H9 (cell line): ENCODE results near the gene FAIM2. TPM values are rescaled to one million over a fixed set of nuclear protein-coding genes. Genes with fewer than 3 reads are reported as not detected.

Experiments
- DNase-seq: peaks from one replicate; pipeline ENCODE4 v3.0.0-alpha.2; 2017
- H2AFZ ChIP-seq: one replicate; pipeline ENCODE4 v1.6.1; 2013; ENCODE audit warnings: mild to moderate bottlenecking, low read length, control low read depth, moderate library complexity
- H2AK5ac ChIP-seq: 2 replicates; pipeline ENCODE4 v1.6.1; 2013; ENCODE audit warnings: low read length, control low read depth, mixed read lengths; ENCODE audit not compliant: insufficient read length
- H2BK120ac ChIP-seq: one replicate; pipeline ENCODE4 v1.6.1; 2013; ENCODE audit warnings: low read depth, mild to moderate bottlenecking, low read length, control low read depth, inconsistent platforms; ENCODE audit not compliant: poor library complexity, severe bottlenecking
- H2BK12ac ChIP-seq: 2 replicates; pipeline ENCODE4 v1.6.1; 2013; ENCODE audit warnings: low read length, control low read depth, mixed read lengths, low read depth; ENCODE audit not compliant: insufficient read length
- H2BK15ac ChIP-seq: 2 replicates; pipeline ENCODE4 v1.6.1; 2013; ENCODE audit warnings: low read depth, low read length, control low read depth
- H2BK20ac ChIP-seq: one replicate; pipeline ENCODE4 v1.6.1; 2013; ENCODE audit warnings: low read depth, mild to moderate bottlenecking, low read length, control low read depth, inconsistent platforms; ENCODE audit not compliant: poor library complexity, severe bottlenecking
- H2BK5ac ChIP-seq: 2 replicates; pipeline ENCODE4 v1.6.1; 2013; ENCODE audit warnings: low read length, control low read depth, mixed read lengths; ENCODE audit not compliant: insufficient read length
- H3K14ac ChIP-seq: 2 replicates; pipeline ENCODE4 v1.6.1; 2013; ENCODE audit warnings: low read length, control low read depth; ENCODE audit not compliant: insufficient read depth
- H3K18ac ChIP-seq: 2 replicates; pipeline ENCODE4 v1.6.1; 2013; ENCODE audit warnings: low read depth, mild to moderate bottlenecking, mixed read lengths, low read length, control low read depth; ENCODE audit not compliant: insufficient read length
- H3K23ac ChIP-seq: 2 replicates; pipeline ENCODE4 v1.6.1; 2013; ENCODE audit warnings: low read length, control low read depth, mixed read lengths, low read depth; ENCODE audit not compliant: insufficient read length
- H3K23me2 ChIP-seq: 2 replicates; pipeline ENCODE4 v1.6.1; 2013; ENCODE audit warnings: low read depth, mild to moderate bottlenecking, mixed read lengths, low read length, control low read depth; ENCODE audit not compliant: insufficient read length, poor library complexity, severe bottlenecking
- H3K27ac ChIP-seq: 2 replicates; pipeline ENCODE4 v1.5.1; 2013; ENCODE audit warnings: low read length, control low read depth, mixed read lengths, low read depth; ENCODE audit not compliant: insufficient read length
- H3K27me3 ChIP-seq: 2 replicates; pipeline ENCODE4 v1.6.1; 2013; ENCODE audit warnings: low read length, control low read depth, inconsistent platforms; ENCODE audit not compliant: insufficient read depth
- H3K4ac ChIP-seq: 2 replicates; pipeline ENCODE4 v1.6.1; 2013; ENCODE audit warnings: low read depth, mild to moderate bottlenecking, control low read depth, inconsistent platforms, low read length, moderate library complexity
- H3K4me1 ChIP-seq: 2 replicates; pipeline ENCODE4 v1.6.1; 2013; ENCODE audit warnings: low read length, control low read depth, inconsistent platforms; ENCODE audit not compliant: insufficient read depth
- H3K4me2 ChIP-seq: 2 replicates; pipeline ENCODE4 v1.6.1; 2013; ENCODE audit warnings: low read length, control low read depth, mixed read lengths; ENCODE audit not compliant: insufficient read length, insufficient read depth
- H3K56ac ChIP-seq: 2 replicates; pipeline ENCODE4 v1.6.1; 2013; ENCODE audit warnings: low read depth, mild to moderate bottlenecking, mixed read lengths, low read length, control low read depth; ENCODE audit not compliant: insufficient read length
- H3K79me1 ChIP-seq: 2 replicates; pipeline ENCODE4 v1.6.1; 2013; ENCODE audit warnings: low read depth, mild to moderate bottlenecking, moderate library complexity, low read length, control low read depth, inconsistent platforms; ENCODE audit not compliant: insufficient read depth, poor library complexity, severe bottlenecking
- H3K79me2 ChIP-seq: 2 replicates; pipeline ENCODE4 v1.6.1; 2013; ENCODE audit warnings: low read length, control low read depth, inconsistent platforms; ENCODE audit not compliant: insufficient read depth
- H3K9ac ChIP-seq: 2 replicates; pipeline ENCODE4 v1.6.1; 2013; ENCODE audit warnings: low read length, control low read depth, mixed read lengths; ENCODE audit not compliant: insufficient read length; ENCODE audit errors: extremely low read depth
- H3K9me3 ChIP-seq: one replicate; pipeline ENCODE4 v1.6.1; 2013; ENCODE audit warnings: low read depth, low read length, inconsistent platforms; ENCODE audit not compliant: control insufficient read depth
- H3T11ph ChIP-seq: one replicate; pipeline ENCODE4 v1.6.1; 2013; ENCODE audit warnings: mild to moderate bottlenecking, low read length, control low read depth, inconsistent platforms
- H4K20me1 ChIP-seq: one replicate; pipeline ENCODE4 v1.6.1; 2013; ENCODE audit not compliant: control insufficient read depth, insufficient read length, insufficient read depth
- H4K5ac ChIP-seq: 2 replicates; pipeline ENCODE4 v1.6.1; 2013; ENCODE audit warnings: low read depth, mild to moderate bottlenecking, mixed read lengths, low read length, control low read depth; ENCODE audit not compliant: insufficient read length
- H4K8ac ChIP-seq: replicated peaks from 2 replicates; pipeline ENCODE4 v1.6.1; 2013; ENCODE audit warnings: low read length, control low read depth, mixed read lengths, low read depth; ENCODE audit not compliant: insufficient read length
- H4K91ac ChIP-seq: 2 replicates; pipeline ENCODE4 v1.6.1; 2013; ENCODE audit warnings: low read depth, mild to moderate bottlenecking, moderate library complexity, mixed read lengths, low read length, control low read depth; ENCODE audit not compliant: insufficient read length
- H3K27ac Mint-ChIP-seq, 3 experiments: 2 replicates in 2 of 3; 3 replicates in 1 of 3; pipeline ENCODE4 v1.8.0; 2020 to 2021; ENCODE audit warnings: mixed read lengths in 3 of 3, mild to moderate bottlenecking in 1 of 3, moderate library complexity in 1 of 3
- H3K27me3 Mint-ChIP-seq: 2 replicates; pipeline ENCODE4 v1.8.0; 2021; ENCODE audit warnings: low read depth, mild to moderate bottlenecking, moderate library complexity, mixed read lengths
- H3K36me3 Mint-ChIP-seq, 3 experiments: 2 replicates in 2 of 3; 3 replicates in 1 of 3; pipeline ENCODE4 v1.8.0; 2020 to 2021; ENCODE audit warnings: low read depth in 3 of 3, mixed read lengths in 3 of 3; ENCODE audit not compliant: insufficient read depth in 1 of 3
- H3K4me1 Mint-ChIP-seq, 2 experiments: 2 replicates each; pipeline ENCODE4 v1.8.0; 2020; ENCODE audit warnings: mixed read lengths in 2 of 2
- H3K4me3 Mint-ChIP-seq, 2 experiments: 2 replicates in 1 of 2; 3 replicates in 1 of 2; pipeline ENCODE4 v1.8.0; 2020 to 2021; ENCODE audit warnings: mild to moderate bottlenecking in 2 of 2, mixed read lengths in 2 of 2, moderate library complexity in 1 of 2
- H3K9me3 Mint-ChIP-seq, 2 experiments: 2 replicates in 1 of 2; 3 replicates in 1 of 2; pipeline ENCODE4 v1.8.0; 2020; ENCODE audit warnings: mild to moderate bottlenecking in 2 of 2, mixed read lengths in 2 of 2, moderate library complexity in 1 of 2
- CTCF ChIP-seq: fragments of 200-600 bp; sonication (generic); conservative IDR thresholded peaks from 3 replicates; pipeline ENCODE4 v1.8.0; 2021; ENCODE audit warnings: antibody characterized with exemption, mild to moderate bottlenecking
- WGBS: extraction: QIAGEN DNeasy Blood & Tissue Kit; methylation state at CpG from one replicate; pipeline ENCODE4 v1.1.7; 2013; ENCODE audit warnings: missing lambda C conversion rate, low lambda C conversion rate, mixed read lengths; ENCODE audit not compliant: insufficient read length; ENCODE audit errors: extremely low coverage; 5-methylcytosine and 5-hydroxymethylcytosine counted together
- total RNA-seq: library from RNA; stranded (reverse); gene quantifications from 2 replicates; pipeline ENCODE4 v1.2.1, GENCODE V29; 2021

The FAIM2 gene
- total RNA-seq, 1 experiment from 2014 or later: 0.42 TPM

- H3K9me3 ChIP-seq: no peaks in the 10 kb centered on the region
- H3K79me2 ChIP-seq: no peaks in the 10 kb centered on the region
- H2BK120ac ChIP-seq: no peak overlapping the region
- no peaks in the 10 kb centered on the region for H3K79me1 ChIP-seq
- no peak overlapping the region for H3K56ac ChIP-seq
- peaks cover 57 to 64% of the 10 kb centered on the region in 2 experiments for H3K4me1 Mint-ChIP-seq
- H3K18ac ChIP-seq: no peak overlapping the region
- no peak overlapping the region for H4K8ac ChIP-seq
- H3K27me3 Mint-ChIP-seq: peaks cover 12% of the 10 kb centered on the region
- no peak overlapping the region for H3K4ac ChIP-seq
- no peak overlapping the region for H2AFZ ChIP-seq
- peak; percentile 61 for DNase-seq
- no peak overlapping the region for H3K4me3 Mint-ChIP-seq
- H3K23me2 ChIP-seq: no peaks in the 10 kb centered on the region
- no peak overlapping the region for H3T11ph ChIP-seq
- H3K9me3 Mint-ChIP-seq: peaks cover 4 to 5% of the 10 kb centered on the region in 2 experiments; a peak in 4 of 5 replicates
- H3K27me3 ChIP-seq: no peaks in the 10 kb centered on the region
- no peak overlapping the region for H4K5ac ChIP-seq
- H4K91ac ChIP-seq: no peak overlapping the region
- no peak overlapping the region for H2AK5ac ChIP-seq
- no peak overlapping the region for H3K23ac ChIP-seq
- H3K14ac ChIP-seq: no peak overlapping the region
- no peak overlapping the region for H2BK15ac ChIP-seq
- H2BK12ac ChIP-seq: no peak overlapping the region
- no peaks in the 10 kb centered on the region for H3K36me3 Mint-ChIP-seq
- peak overlapping the region; percentile 39 to 81 (median 57); a peak in 3 of 7 replicates for H3K27ac Mint-ChIP-seq
- no peak overlapping the region for H3K9ac ChIP-seq
- H3K4me1 ChIP-seq: peaks cover 6% of the 10 kb centered on the region; the same call in 1 of the 2 replicates
- H2BK5ac ChIP-seq: no peak overlapping the region
- no peak overlapping the region for H2BK20ac ChIP-seq
- no peak for TF ChIP-seq CTCF
- no peak overlapping the region for H3K27ac ChIP-seq
- H3K4me2 ChIP-seq: no peak overlapping the region
- H4K20me1 ChIP-seq: no peaks in the 10 kb centered on the region
- no CpG with 5 or more reads among the region's 6 CpGs for WGBS
These were observed 18.6 kb downstream of the FAIM2 start for GRCh38 chr12:49885118-49885517.
